CD4-positive, alpha-beta T cell treated with Interleukin-15 for 1 hour (primary cell): ENCODE results near the gene H2AZ1.
"Not testable (repeated sequence)": the region's sequence is repeated elsewhere in the genome, so short reads cannot be mapped to it uniquely, and the experiment has no call there.

Experiments used
- DNase-seq: peaks from one replicate; pipeline ENCODE4 v3.0.0-alpha.2; 2020

Gene H2AZ1

GRCh38 chr4:99949999-99950912 lies at the start of gene H2AZ1:
TSS of gene H2AZ1 (minus strand) at chr4:99950275. CDS start at chr4:99950170, 105 bp downstream.
- peak; percentile 97 for DNase-seq

- no peak for DNase-seq
Observed at GRCh38 chr4:99998062-99998867, 48.2 kb upstream of the H2AZ1 start.

DNA sequence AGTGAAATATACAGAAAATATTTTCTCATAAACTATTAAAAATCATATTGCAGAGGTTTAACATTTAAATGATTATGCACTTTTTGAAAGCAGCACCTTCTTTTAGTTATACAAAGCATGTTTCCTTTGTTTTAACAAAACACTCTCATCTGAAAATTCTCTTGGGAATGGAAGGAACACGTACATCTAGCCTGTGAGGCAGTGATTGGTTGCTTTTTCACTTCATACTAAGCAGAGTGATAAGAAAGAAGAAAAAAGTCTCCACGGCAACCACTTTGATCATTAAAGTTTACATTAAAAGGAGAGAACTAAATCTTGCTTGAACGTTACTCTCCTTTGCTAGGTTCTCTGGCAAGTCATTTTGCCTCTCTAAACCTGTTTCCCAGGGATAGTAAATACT lies 41.7 kb upstream of the H2AZ1 start:
- DNase-seq, result no peak

GRCh38 chr4:99987681-99988080 lies 37.6 kb upstream of the H2AZ1 start:
- DNase-seq, result no peak

- no peak for DNase-seq
Observed at GRCh38 chr4:99986792-99987191, 36.7 kb upstream of the H2AZ1 start.

GRCh38 chr4:99983289-99983943 lies 33.3 kb upstream of the H2AZ1 start:
- DNase-seq, result no peak

DNA sequence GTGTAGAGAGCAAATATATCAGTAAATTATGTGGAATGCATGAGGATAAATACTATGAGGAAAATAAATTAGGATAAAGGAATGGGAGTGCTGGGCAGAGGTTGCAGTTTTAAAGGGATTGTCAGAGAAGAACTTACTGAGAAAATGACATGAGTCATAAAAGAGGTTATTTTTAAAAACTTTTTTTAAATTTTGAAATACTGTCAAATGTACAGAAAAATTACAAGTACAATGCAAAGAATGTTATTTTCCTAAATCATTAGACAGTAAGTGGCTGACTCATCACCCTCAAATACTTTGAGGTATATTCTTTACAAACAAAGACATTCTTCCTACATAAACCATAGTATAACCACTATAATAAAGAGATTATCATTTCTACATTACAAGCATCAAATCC lies 29.8 kb upstream of the H2AZ1 start:
- no peak for DNase-seq

DNA sequence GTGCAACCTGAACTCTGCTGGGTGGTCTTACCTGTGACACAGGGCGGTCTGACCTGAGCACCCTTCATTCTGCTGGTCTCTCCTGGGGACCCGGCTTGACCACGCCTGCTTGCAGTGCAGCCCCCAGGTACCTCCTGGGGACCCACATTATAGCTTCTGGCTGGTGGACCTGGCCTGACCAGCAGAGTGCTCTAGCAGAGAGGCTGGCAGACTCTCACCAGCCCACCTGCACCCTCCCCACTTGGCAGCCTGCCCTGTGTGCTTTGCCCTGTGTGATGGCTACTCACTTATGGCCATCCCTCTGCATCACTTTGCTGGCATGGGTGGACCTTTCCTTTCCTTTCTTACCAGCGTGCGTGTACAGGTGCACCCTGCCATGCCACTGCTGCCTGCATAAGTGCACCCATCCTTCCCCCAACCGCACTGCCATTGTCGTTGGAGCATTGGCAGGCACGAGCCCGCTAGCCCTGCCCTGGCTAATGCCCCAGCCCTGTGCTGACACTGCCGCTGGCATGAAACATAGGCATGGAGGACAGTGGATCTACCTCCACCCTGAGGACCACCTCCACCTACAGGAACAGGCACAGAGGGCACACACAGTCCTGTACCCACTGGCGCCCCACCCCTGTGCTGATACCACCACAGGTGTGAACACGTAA lies 21.5 kb upstream of the H2AZ1 start:
- no peak for DNase-seq

GRCh38 chr4:99968330-99968729 lies 18.3 kb upstream of the H2AZ1 start:
- DNase-seq, result no peak

- DNase-seq, result no peak
Observed at GRCh38 chr4:99966692-99967091, 16.6 kb upstream of the H2AZ1 start.

DNA sequence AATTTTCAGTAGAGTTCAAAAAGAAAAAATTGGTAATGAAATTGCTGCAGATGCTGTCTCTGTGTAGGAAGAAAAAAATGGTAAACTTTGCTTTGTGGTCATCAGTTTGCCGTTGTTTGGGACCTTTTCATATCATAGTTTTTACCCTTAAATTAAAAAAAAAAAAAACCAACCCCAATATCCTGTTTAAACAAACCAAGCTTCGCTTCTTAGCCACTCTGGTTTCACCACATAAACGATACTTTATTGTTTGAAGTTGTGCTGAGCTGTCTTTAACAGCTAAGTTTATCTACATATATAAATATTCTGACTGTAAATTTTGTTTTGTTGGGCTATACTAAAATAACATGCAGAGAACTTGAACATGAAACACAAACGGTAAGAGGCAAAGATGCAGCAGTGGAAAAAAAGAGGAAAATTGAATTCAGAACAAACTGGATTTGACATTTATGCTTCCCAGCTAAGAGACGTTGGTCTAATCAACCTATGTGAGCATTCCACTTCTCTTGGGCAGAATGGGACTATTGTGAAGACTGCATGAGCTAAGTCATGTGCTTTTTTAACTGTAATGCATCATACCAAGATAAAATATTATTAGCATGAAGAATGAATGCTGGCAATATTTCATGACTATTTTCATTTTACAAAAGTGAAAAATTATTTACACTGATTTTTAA lies 15.7 kb upstream of the H2AZ1 start:
- no peak for DNase-seq

- no peak for DNase-seq
Observed at GRCh38 chr4:99965173-99965572, 15.1 kb upstream of the H2AZ1 start.

GRCh38 chr4:99961711-99962110 lies 11.6 kb upstream of the H2AZ1 start:
- no peak for DNase-seq

GRCh38 chr4:99960648-99961047 lies 10.6 kb upstream of the H2AZ1 start:
- no peak for DNase-seq

DNA sequence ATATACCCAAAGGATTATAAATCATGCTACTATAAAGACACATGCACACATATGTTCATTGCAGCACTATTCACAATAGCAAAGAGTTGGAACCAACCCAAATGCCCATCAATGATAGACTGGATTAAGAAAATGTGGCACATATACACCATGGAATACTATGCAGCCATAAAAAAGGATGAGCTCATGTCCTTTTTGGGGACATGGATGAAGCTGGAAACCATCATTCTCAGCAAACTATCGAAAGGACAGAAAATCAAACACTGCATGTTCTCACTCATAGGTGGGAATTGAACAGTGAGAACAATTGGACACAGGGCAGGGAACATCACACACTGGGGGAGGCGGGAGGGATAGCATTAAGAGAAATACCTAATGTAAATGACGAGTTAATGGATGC lies 8.1 kb upstream of the H2AZ1 start:
- not testable (repeated sequence) for DNase-seq

GRCh38 chr4:99950913-99951254 lies 809 bp upstream of the H2AZ1 start:
- DNase-seq, result no peak

- DNase-seq, result peak; percentile 88
Observed at GRCh38 chr4:99949034-99949998, 759 bp downstream of the H2AZ1 start.

- DNase-seq, result no peak
Observed at GRCh38 chr4:99947608-99948007, 2.5 kb downstream of the H2AZ1 start.

DNA sequence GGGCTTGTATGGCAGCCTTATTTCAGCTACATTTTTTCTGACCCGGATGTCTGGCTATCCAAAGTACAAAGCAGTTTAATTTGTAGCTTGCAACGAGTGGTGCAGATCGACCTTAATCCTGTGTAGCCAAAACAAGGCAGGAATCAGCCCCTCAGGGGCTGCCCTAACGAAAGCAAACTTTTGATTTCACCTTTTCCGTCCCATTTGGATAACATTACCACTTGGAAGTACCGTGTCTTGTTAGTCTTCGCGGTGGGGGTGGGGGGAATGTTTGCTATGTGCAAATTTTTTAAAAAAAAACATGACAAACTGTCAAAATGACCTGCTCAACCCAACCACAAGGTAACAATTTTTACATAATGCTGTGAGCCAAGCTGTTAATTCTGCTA lies 2.9 kb downstream of the H2AZ1 start:
- no peak for DNase-seq

GRCh38 chr4:99946356-99947189 lies 3.5 kb downstream of the H2AZ1 start, which contains the start of gene DNAJB14:
TSS of gene DNAJB14 (minus strand) at chr4:99946618. CDS start at chr4:99946571, 47 bp downstream.
- peak; percentile 81 for DNase-seq
